Tibial nerve (tissue), 4 donors: ENCODE measurements around the gene LAX1. TPM values are rescaled to one million over a fixed set of nuclear protein-coding genes. Genes with fewer than 3 reads are reported as not detected.

Experiments
- DNase-seq, 2 donors: peaks; one replicate each; pipeline ENCODE4 v3.0.0-alpha.2; 2019; ENCODE audit warnings: low spot score in 2 of 2
- H3K27ac ChIP-seq, 4 donors: fragments of 200-600 bp; sonication (generic) in 3 of 4; one replicate each; pipeline ENCODE4 v1.5.1; 2017 to 2019; ENCODE audit warnings: mild to moderate bottlenecking in 1 of 4
- H3K27me3 ChIP-seq, 2 donors: fragments of 200-600 bp; sonication (generic) in 1 of 2; one replicate each; pipeline versions ENCODE4 v1.5.1 to v1.6.0; 2017 to 2019
- H3K36me3 ChIP-seq, 3 donors: fragments of 200-600 bp; sonication (generic); one replicate each; pipeline ENCODE4 v1.5.1; 2018 to 2019
- H3K4me1 ChIP-seq, 4 donors: fragments of 200-600 bp; sonication (generic) in 3 of 4; one replicate each; pipeline ENCODE4 v1.5.1; 2017 to 2019
- H3K4me3 ChIP-seq, 4 donors: fragments of 200-600 bp; sonication (generic) in 3 of 4; one replicate each; pipeline ENCODE4 v1.5.1; 2017 to 2019; ENCODE audit warnings: mild to moderate bottlenecking in 1 of 4, moderate library complexity in 1 of 4
- H3K9me3 ChIP-seq, 4 donors: fragments of 200-600 bp; sonication (generic) in 3 of 4; one replicate each; pipeline ENCODE4 v1.5.1; 2017 to 2019
- EP300 ChIP-seq, 2 donors: sonication (generic); formaldehyde crosslinking; IDR thresholded peaks; one replicate each; pipeline ENCODE4 v1.6.1; 2017; ENCODE audit warnings: antibody characterized with exemption in 2 of 2, mild to moderate bottlenecking in 1 of 2
- POLR2A ChIP-seq, 2 donors: fragments of 450-650 bp; IDR thresholded peaks; one replicate each; pipeline ENCODE4 v1.6.1; 2017; ENCODE audit warnings: antibody characterized with exemption in 2 of 2, mild to moderate bottlenecking in 2 of 2, moderate library complexity in 2 of 2
- WGBS, 2 donors: methylation state at CpG; one replicate each; pipeline ENCODE4 v1.1.5; 2018; 5-methylcytosine and 5-hydroxymethylcytosine counted together
- total RNA-seq, 4 donors: library from RNA; depleted of rRNA; stranded (reverse); fragments of >200 nt; gene quantifications; one replicate each; pipeline ENCODE4 v1.1.0, GENCODE V29; 2016
- TF ChIP-seq, protein P1 (sequence below), 5 experiments: fragments of 200-600 bp in 3 of 5; fragments of 450-650 bp in 2 of 5; sonication (generic) in 3 of 5; IDR thresholded peaks; one replicate each; pipeline ENCODE4 v1.5.1; 2016 to 2019; ENCODE audit warnings: antibody characterized with exemption in 5 of 5, mild to moderate bottlenecking in 3 of 5, moderate library complexity in 2 of 5

Gene LAX1
- total RNA-seq, 4 donors from 2014 or later, result 0.39 to 1.5 (median 1.00) TPM

DNA sequence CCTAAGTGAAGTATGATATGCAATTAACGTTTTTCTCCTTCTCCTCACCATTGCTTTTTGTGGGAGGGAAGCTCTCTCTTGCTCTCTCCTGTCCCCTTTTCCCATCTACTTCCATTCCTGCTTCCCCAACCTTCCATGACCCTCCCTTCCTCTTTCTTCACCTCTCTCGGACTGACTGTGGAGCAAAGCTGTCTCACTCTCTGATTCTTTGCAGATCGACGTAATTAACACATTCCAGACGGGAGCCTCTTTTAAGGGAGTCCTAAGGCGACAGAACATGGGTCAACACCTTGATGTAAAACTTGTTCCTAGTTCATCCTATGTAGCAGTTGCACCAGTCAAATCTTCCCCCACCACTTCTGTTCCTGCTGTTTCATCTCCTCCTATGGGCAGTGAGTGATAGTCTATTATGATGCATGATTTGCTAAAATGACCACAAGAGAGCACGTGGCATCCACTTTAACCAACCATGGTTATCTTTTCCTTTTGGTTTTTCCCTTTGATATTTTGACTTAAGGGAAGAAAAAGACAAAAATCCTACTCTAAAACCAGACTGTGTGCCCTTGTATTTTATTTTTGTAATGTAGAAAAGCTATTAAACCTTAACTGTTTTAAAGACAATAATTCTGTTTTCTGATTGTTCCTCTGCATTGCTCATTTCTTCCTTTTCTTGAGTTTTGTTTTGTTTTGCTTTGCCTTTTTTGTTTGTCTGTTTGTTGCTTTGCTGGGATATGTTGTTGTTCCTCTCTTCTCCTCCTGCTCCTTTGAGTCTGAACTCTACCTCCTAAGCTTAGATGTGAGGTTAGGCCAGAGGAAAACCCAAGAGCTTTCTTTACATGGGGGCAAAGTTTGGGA is 31.7 kb upstream of the LAX1 start:
- H3K36me3 ChIP-seq, result peaks cover 0 to 81% (median 0%) of the 10 kb centered on the region in 3 donors
- H3K27me3 ChIP-seq, result no peaks in the 10 kb centered on the region
- H3K9me3 ChIP-seq, result no peaks in the 10 kb centered on the region
- DNase-seq, result no peak
- WGBS, 2 donors, result 69% methylated on average over 7 of the region's 7 CpGs
- H3K4me1 ChIP-seq, result no peaks in the 10 kb centered on the region
- no peak overlapping the region for H3K4me3 ChIP-seq
- H3K27ac ChIP-seq, result no peak overlapping the region
- TF ChIP-seq EP300 (IDR thresholded peaks at IDR 0.05) (no peak), POLR2A (IDR thresholded peaks at IDR 0.05) (no peak)

DNA sequence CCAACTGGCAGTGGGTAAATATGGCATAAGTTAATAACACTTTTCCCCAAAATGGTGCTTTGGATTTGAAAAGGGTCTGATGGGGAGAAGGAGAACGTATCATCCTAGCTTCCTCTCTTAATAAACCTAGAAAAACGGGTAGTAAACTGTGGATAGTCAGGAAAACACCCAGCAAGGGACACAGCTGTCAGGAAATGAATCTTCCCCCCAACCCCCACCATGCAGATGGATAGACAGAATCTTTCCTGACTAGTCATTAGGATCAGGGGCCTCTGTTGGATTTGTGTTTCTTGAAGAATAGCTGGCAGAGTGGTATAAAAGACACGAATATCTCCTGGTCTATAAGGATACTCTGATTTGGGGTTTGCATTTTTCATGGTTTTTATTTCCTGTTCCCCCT is 22.5 kb upstream of the LAX1 start:
- Histone ChIP-seq H3K36me3 (peaks cover 0 to 48% (median 0%) of the 10 kb centered on the region in 3 donors), H3K4me1 (peaks cover 0 to 26% (median 12%) of the 10 kb centered on the region in 4 donors), H3K4me3 (no peak overlapping the region), H3K9me3 (no peaks in the 10 kb centered on the region), H3K27me3 (no peaks in the 10 kb centered on the region), H3K27ac (peak overlapping the region in 1 of 4 donors; percentile 2)
- DNase-seq, result no peak
- TF ChIP-seq, protein P1, sequence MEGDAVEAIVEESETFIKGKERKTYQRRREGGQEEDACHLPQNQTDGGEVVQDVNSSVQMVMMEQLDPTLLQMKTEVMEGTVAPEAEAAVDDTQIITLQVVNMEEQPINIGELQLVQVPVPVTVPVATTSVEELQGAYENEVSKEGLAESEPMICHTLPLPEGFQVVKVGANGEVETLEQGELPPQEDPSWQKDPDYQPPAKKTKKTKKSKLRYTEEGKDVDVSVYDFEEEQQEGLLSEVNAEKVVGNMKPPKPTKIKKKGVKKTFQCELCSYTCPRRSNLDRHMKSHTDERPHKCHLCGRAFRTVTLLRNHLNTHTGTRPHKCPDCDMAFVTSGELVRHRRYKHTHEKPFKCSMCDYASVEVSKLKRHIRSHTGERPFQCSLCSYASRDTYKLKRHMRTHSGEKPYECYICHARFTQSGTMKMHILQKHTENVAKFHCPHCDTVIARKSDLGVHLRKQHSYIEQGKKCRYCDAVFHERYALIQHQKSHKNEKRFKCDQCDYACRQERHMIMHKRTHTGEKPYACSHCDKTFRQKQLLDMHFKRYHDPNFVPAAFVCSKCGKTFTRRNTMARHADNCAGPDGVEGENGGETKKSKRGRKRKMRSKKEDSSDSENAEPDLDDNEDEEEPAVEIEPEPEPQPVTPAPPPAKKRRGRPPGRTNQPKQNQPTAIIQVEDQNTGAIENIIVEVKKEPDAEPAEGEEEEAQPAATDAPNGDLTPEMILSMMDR (IDR thresholded peaks at IDR 0.05), result no peak
- TF ChIP-seq EP300 (IDR thresholded peaks at IDR 0.05), result no peak
- no peak for TF ChIP-seq POLR2A (IDR thresholded peaks at IDR 0.05)
- 70 to 76% methylated on average over 3 of the region's 3 CpGs for WGBS, 2 donors

DNA sequence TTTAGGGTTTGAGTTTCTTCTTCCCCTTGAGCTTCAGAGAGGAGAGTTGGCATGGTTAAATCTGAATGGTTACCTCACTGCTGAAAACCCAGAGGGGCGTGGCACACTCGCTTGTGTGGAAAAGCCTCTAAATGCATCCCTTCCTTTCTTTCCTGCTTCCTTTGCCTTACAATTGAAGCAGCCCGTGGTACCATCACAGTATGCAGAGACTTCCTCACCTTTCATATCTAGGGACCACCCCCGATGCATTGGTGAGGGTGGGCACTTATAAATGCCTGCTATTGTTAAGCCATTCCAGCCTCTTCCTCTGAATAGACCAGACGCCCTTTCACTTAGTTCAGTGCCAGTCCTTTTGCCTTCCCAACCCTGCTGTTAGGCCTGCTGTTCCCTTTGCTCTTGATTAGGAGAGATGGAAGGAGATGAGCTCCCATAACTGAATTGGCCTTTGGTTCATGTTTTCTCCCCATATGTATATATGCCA is 21.9 kb upstream of the LAX1 start:
- TF ChIP-seq EP300 (IDR thresholded peaks at IDR 0.05), result no peak
- TF ChIP-seq, protein P1 (IDR thresholded peaks at IDR 0.05), result no peak
- TF ChIP-seq POLR2A (IDR thresholded peaks at IDR 0.05), result no peak

DNA sequence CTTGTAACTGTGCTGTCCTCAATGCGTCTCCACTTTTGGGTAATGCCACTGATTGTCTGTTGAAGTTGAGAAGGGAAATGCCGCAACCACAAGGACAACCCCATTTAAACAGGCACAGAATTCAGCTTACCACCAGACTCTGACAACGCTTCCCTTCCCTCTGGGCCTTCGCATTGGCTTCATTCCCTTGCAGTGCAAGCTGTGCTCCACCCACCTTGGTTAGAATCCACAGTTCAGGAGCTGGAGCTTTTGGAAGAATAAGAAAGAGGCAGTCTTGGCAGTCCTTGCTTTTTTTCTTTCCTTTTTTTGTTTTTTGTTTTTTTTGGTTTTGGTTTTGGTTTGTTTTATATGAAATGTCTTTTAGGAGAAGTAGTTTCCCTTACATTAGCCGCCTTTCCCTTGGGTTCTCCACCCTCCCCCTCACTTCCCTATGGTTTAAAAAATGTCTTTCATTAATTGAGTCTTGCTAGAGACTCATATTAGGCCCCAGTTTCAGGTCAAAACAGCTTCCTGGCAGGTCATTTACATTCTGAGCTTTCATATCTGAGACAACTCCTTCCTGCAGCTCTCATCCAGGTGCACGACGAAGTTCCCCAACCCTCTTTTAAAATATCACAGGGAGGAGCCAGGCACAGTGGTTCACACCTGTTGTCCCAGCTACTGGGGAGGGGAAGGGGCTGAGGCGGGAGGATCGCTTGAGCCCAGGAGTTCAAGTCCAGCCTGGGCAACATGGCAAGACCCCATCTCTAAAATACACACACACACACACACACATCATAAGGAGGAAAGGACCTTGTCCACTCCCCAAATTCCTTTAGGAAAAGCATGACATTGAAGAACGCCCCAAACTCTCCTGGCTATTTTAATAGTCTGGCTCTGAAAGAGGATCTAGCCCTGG is 20.7 kb upstream of the LAX1 start:
- peak; percentile 58 to 75 for DNase-seq
- peak overlapping the region in 3 of 4 donors; percentile 11 to 73 (median 67) for H3K27ac ChIP-seq
- TF ChIP-seq POLR2A (IDR thresholded peaks at IDR 0.05) (no peak), EP300 (IDR thresholded peaks at IDR 0.05) (peak in 1 of 2 donors; percentile 53)
- H3K27me3 ChIP-seq, result no peaks in the 10 kb centered on the region
- peaks cover 0 to 31% (median 0%) of the 10 kb centered on the region in 3 donors for H3K36me3 ChIP-seq
- H3K4me1 ChIP-seq, result peaks cover 0 to 26% (median 12%) of the 10 kb centered on the region in 4 donors
- 56 to 57% methylated on average over 10 of the region's 10 CpGs for WGBS, 2 donors
- H3K4me3 ChIP-seq, result no peak overlapping the region
- H3K9me3 ChIP-seq, result no peaks in the 10 kb centered on the region

More for the DNA sequence above, 21.9 kb upstream of the LAX1 start:
- no peak for DNase-seq
- Histone ChIP-seq H3K27ac (peak overlapping the region in 1 of 4 donors; percentile 2), H3K9me3 (no peaks in the 10 kb centered on the region), H3K27me3 (no peaks in the 10 kb centered on the region), H3K4me3 (no peak overlapping the region), H3K36me3 (peaks cover 0 to 41% (median 0%) of the 10 kb centered on the region in 3 donors), H3K4me1 (peaks cover 0 to 26% (median 12%) of the 10 kb centered on the region in 4 donors)
- 28 to 35% methylated on average over 5 of the region's 5 CpGs for WGBS, 2 donors

DNA sequence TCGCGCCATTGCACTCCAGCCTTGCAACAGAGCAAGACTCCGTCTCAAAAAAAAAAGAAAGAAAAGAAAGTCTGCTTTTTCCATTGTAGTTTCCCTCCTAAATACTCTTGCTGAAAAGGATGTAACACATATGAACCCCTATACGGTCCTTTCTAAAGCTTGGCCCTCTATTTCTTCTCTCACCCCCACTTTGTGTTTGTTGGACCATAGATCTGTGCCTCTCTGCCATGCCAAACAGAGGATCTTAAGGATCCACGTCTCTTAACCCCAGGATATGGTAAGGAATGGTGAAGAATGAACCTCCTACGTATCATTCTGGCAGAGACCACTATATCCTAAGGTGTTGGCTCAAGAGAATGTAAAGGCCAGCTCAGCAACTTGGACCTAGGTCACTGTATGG is 18.7 kb upstream of the LAX1 start:
- H3K4me1 ChIP-seq, result peaks cover 0 to 26% (median 12%) of the 10 kb centered on the region in 4 donors
- H3K4me3 ChIP-seq, result no peak overlapping the region
- no peaks in the 10 kb centered on the region for H3K27me3 ChIP-seq
- no peaks in the 10 kb centered on the region for H3K9me3 ChIP-seq
- 91 to 96% methylated on average over 6 of the region's 6 CpGs for WGBS, 2 donors
- DNase-seq, result no peak
- TF ChIP-seq, protein P1 (IDR thresholded peaks at IDR 0.05), result no peak
- no peak for TF ChIP-seq EP300 (IDR thresholded peaks at IDR 0.05)
- no peak for TF ChIP-seq POLR2A (IDR thresholded peaks at IDR 0.05)
- peaks cover 0 to 11% (median 0%) of the 10 kb centered on the region in 3 donors for H3K36me3 ChIP-seq
- H3K27ac ChIP-seq, result no peak overlapping the region
